Lung (tissue), 12 donors: ENCODE data around the gene CNOT11. TPM values are rescaled to one million over a fixed set of nuclear protein-coding genes. Genes with fewer than 3 reads are reported as not detected.
A peak's percentile ranks its signal among the peaks of the same experiment; 100 is the strongest.

ENCODE experiments used
- ATAC-seq: fragments of 200-7000 bp; cut with Tn5 transposase; one replicate; pipeline ENCODE4 v1.9.1; 2020; ENCODE audit warnings: moderate number of reproducible peaks; ENCODE audit not compliant: insufficient read depth, low FRiP score
- DNase-seq, 3 donors: peaks; one replicate each; pipeline ENCODE4 v3.0.0-alpha.2; 2013 to 2017
- H3K27ac ChIP-seq, 2 donors: one replicate each; pipeline ENCODE4 v1.5.1; 2013; ENCODE audit warnings: mild to moderate bottlenecking in 2 of 2, moderate library complexity in 2 of 2, control low read depth in 1 of 2, inconsistent platforms in 1 of 2, low read depth in 1 of 2, low read length in 1 of 2
- H3K27me3 ChIP-seq, 3 donors: one replicate each; pipeline ENCODE4 v1.5.1; 2013; ENCODE audit warnings: low read length in 2 of 3; ENCODE audit not compliant: control insufficient read depth in 3 of 3, insufficient read depth in 3 of 3
- H3K36me3 ChIP-seq, 4 donors: one replicate each; pipeline ENCODE4 v1.5.1; 2013; ENCODE audit warnings: low read length in 4 of 4, mild to moderate bottlenecking in 1 of 4, moderate library complexity in 1 of 4; ENCODE audit not compliant: control insufficient read depth in 4 of 4, insufficient read depth in 4 of 4
- H3K4me1 ChIP-seq, 5 donors: one replicate each; pipeline ENCODE4 v1.5.1; 2013; ENCODE audit warnings: low read length in 5 of 5, mild to moderate bottlenecking in 2 of 5, moderate library complexity in 1 of 5; ENCODE audit not compliant: control insufficient read depth in 5 of 5, insufficient read depth in 5 of 5
- H3K4me3 ChIP-seq: one replicate; pipeline ENCODE4 v1.5.1; 2013; ENCODE audit warnings: mild to moderate bottlenecking, control low read depth, moderate library complexity
- H3K9ac ChIP-seq, 2 donors: one replicate each; pipeline ENCODE4 v1.5.1; 2013; ENCODE audit warnings: low read length in 2 of 2, control low read depth in 1 of 2; ENCODE audit not compliant: insufficient read depth in 1 of 2
- H3K9me3 ChIP-seq, 4 donors: one replicate each; pipeline ENCODE4 v1.5.1; 2013; ENCODE audit warnings: low read length in 3 of 4, mild to moderate bottlenecking in 1 of 4, moderate library complexity in 1 of 4; ENCODE audit not compliant: control insufficient read depth in 4 of 4, insufficient read depth in 3 of 4
- CTCF ChIP-seq: IDR thresholded peaks from 2 replicates; pipeline ENCODE4 v1.5.1; 2012; ENCODE audit warnings: mild to moderate bottlenecking; ENCODE audit errors: control extremely low read depth, extremely low read depth
- WGBS, 2 donors: extraction: QIAGEN DNeasy Blood & Tissue Kit; methylation state at CpG; one replicate each; pipeline ENCODE4 v1.1.7; 2013; 5-methylcytosine and 5-hydroxymethylcytosine counted together
- polyA plus RNA-seq, 2 donors: library from polyadenylated mRNA; stranded (reverse); fragments of 200-250 nt; gene quantifications; one replicate each; pipeline ENCODE4 v1.2.1, GENCODE V29; 2013
- total RNA-seq, 2 donors: library from RNA; depleted of rRNA in 1 of 2; stranded (reverse); fragments of >200 nt in 1 of 2; gene quantifications; one replicate each; pipeline ENCODE4 v1.2.1, GENCODE V29; 2014 to 2021
- donor health status: control.
- donor health status: control.
- donor health status: Bipolar disorder and iron deficiency.
- donor health status: healthy.
- donor health status: DM: yes; HTN: yes; CAD: no.

Gene CNOT11
- total and polyA plus RNA-seq, 4 donors: 16.4 to 32.5 (median 23.7) TPM

GRCh38 chr2:101305492-101306078 lies 52.9 kb downstream of the CNOT11 start:
- no peak for DNase-seq

GRCh38 chr2:101306410-101306809 lies 53.7 kb downstream of the CNOT11 start:
- Histone ChIP-seq H3K27ac (peak overlapping the region; percentile 55 to 88), H3K9me3 (no peaks in the 10 kb centered on the region), H3K4me3 (peak overlapping the region; percentile 37), H3K9ac (peak overlapping the region in 1 of 2 donors; percentile 81), H3K27me3 (no peaks in the 10 kb centered on the region), H3K36me3 (peaks cover 0 to 4% (median 2%) of the 10 kb centered on the region in 4 donors), H3K4me1 (peaks cover 7 to 25% (median 15%) of the 10 kb centered on the region in 5 donors)
- 50 to 66% methylated on average over 7 of the region's 7 CpGs for WGBS, 2 donors
- ATAC-seq (no peak), DNase-seq (no peak)
- TF ChIP-seq CTCF: no peak

More at GRCh38 chr2:101305492-101306078, 52.9 kb downstream of the CNOT11 start:
- no peak for TF ChIP-seq CTCF
- Histone ChIP-seq H3K9me3 (no peaks in the 10 kb centered on the region), H3K4me3 (no peak overlapping the region), H3K4me1 (peaks cover 7 to 25% (median 16%) of the 10 kb centered on the region in 5 donors), H3K36me3 (peaks cover 0 to 4% (median 2%) of the 10 kb centered on the region in 4 donors), H3K9ac (no peak overlapping the region), H3K27me3 (no peaks in the 10 kb centered on the region), H3K27ac (peak overlapping the region in 1 of 2 donors; percentile 24)
- WGBS, 2 donors: 62 to 72% methylated on average over 7 of the region's 7 CpGs
- ATAC-seq: no peak

- Histone ChIP-seq H3K27me3 (no peaks in the 10 kb centered on the region), H3K4me3 (peak overlapping the region; percentile 92), H3K9me3 (no peaks in the 10 kb centered on the region), H3K4me1 (peaks cover 6 to 25% (median 15%) of the 10 kb centered on the region in 5 donors), H3K36me3 (peaks cover 0 to 3% (median 2%) of the 10 kb centered on the region in 4 donors), H3K9ac (peak overlapping the region; percentile 81 to 82), H3K27ac (peak overlapping the region; percentile 96 to 98)
- WGBS, 2 donors: 35 to 36% methylated on average over 9 of the region's 9 CpGs
- ATAC-seq: no peak
- TF ChIP-seq CTCF: no peak
- no peak for DNase-seq
Measured at GRCh38 chr2:101307503-101307902, 54.8 kb downstream of the CNOT11 start.
